ENCODE measurements around the gene LHX3.

LHX3 gene

DNA sequence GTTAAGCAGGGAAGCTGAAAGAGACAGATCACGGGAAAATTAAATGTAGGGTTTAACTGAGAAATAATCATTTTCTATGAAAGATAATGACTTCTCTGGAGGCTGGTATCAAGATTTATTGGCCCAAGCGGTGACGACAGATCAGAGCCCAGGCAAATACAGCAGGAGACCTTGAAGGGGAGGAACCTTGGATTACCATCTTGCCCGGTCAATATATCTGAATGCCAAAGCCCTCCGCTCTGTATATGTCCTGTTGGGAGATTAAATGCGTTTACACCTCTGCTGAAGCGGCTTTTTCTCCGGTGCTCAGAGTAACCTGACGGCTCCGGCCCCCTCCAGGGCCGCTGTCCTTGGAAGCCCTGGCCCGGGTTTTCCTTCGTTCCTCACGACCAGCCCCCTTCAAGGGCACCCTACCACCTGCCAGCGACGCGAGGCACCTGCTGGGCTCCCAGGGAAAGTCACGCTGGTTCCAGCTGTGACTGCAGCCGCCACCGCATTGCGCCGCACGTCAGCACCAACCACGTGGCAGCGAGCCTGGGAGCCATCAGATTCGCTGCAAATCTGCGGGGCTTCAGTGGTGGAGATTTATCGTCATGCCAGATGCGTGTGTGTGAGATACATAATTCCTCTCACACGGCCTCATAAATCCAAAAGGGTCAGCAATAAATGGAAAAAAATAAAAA, 45.1 kb upstream of the LHX3 start:
- TF ChIP-seq SNAI2 (CRISPR knock-in tag; IDR thresholded peaks at IDR 0.05) = no peak
- TF ChIP-seq OSR1 (CRISPR knock-in tag; IDR thresholded peaks at IDR 0.05) = no peak
- no peak for TF ChIP-seq ZNF8 (CRISPR knock-in tag; IDR thresholded peaks at IDR 0.05)
- no peak for TF ChIP-seq CSDC2 (CRISPR knock-in tag; IDR thresholded peaks at IDR 0.05)
- no peak for TF ChIP-seq ZNF70 (CRISPR knock-in tag; IDR thresholded peaks at IDR 0.05)
- TF ChIP-seq ESRRG (CRISPR knock-in tag; IDR thresholded peaks at IDR 0.05) = no peak
- TF ChIP-seq, protein P1, sequence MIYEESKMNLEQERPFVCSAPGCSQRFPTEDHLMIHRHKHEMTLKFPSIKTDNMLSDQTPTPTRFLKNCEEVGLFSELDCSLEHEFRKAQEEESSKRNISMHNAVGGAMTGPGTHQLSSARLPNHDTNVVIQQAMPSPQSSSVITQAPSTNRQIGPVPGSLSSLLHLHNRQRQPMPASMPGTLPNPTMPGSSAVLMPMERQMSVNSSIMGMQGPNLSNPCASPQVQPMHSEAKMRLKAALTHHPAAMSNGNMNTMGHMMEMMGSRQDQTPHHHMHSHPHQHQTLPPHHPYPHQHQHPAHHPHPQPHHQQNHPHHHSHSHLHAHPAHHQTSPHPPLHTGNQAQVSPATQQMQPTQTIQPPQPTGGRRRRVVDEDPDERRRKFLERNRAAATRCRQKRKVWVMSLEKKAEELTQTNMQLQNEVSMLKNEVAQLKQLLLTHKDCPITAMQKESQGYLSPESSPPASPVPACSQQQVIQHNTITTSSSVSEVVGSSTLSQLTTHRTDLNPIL (CRISPR knock-in tag; IDR thresholded peaks at IDR 0.05; ENCODE audit: low read depth) = no peak
- TF ChIP-seq ISL1 (CRISPR knock-in tag; IDR thresholded peaks at IDR 0.05) = no peak
- TF ChIP-seq ZFP3 (CRISPR knock-in tag; IDR thresholded peaks at IDR 0.05) = no peak
- TF ChIP-seq, protein P2, sequence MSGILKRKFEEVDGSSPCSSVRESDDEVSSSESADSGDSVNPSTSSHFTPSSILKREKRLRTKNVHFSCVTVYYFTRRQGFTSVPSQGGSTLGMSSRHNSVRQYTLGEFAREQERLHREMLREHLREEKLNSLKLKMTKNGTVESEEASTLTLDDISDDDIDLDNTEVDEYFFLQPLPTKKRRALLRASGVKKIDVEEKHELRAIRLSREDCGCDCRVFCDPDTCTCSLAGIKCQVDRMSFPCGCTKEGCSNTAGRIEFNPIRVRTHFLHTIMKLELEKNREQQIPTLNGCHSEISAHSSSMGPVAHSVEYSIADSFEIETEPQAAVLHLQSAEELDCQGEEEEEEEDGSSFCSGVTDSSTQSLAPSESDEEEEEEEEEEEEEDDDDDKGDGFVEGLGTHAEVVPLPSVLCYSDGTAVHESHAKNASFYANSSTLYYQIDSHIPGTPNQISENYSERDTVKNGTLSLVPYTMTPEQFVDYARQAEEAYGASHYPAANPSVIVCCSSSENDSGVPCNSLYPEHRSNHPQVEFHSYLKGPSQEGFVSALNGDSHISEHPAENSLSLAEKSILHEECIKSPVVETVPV (CRISPR knock-in tag; IDR thresholded peaks at IDR 0.05) = no peak
- TF ChIP-seq ZNF565 (CRISPR knock-in tag; conservative IDR thresholded peaks at IDR 0.05; ENCODE audit: low read depth) = no peak
- TF ChIP-seq TCF4 (CRISPR knock-in tag; IDR thresholded peaks at IDR 0.05; ENCODE audit: borderline replicate concordance) = no peak
- no peak for TF ChIP-seq ARNTL (CRISPR knock-in tag; IDR thresholded peaks at IDR 0.05; ENCODE audit: borderline replicate concordance, low read depth)
- no peak for ATAC-seq

DNA sequence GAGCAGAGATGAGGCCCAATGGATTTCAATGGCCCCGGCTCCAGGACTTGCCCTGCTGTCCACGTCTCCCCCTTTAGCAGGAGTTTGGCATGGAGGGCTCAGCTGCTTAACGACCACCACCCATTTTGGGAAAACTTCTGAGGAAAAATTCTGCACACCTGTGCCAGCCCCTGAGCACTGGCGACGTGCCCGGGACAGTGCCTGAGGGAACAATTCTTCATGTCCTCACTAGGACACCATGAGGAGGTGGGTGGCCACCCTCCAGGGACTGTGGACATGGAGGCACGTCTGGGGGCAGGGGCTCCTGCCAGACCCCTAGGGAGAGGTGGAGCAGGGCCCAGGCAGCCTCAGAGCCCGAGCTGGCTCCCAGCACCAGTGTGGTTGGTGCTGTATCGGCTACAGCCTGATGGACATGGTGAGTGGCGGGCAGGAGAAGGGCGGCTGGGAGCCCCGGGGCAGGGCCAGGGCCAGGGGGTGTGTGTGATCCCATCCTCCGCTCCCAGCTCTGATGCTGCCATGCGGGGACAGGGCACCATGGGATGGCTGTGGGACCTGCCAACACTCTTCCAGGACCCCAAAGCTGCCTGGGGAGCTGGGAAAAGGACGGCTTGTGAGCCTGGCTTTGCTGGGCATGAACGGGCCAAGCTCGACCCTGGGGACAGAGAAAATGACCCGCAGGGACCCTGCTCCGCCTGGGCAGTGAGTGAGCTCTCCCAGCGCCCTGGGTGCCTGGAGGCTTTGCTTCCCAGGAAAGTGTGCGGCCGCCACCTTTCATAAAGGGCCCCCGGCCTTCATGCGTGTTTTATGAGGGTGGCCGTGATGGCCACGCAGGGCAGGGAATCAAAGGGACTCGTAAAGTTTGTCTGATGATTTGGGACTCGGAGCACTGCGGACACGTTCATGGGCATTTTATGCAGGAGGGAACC, 44.3 kb upstream of the LHX3 start:
- ATAC-seq = no peak
- TF ChIP-seq, protein P3, sequence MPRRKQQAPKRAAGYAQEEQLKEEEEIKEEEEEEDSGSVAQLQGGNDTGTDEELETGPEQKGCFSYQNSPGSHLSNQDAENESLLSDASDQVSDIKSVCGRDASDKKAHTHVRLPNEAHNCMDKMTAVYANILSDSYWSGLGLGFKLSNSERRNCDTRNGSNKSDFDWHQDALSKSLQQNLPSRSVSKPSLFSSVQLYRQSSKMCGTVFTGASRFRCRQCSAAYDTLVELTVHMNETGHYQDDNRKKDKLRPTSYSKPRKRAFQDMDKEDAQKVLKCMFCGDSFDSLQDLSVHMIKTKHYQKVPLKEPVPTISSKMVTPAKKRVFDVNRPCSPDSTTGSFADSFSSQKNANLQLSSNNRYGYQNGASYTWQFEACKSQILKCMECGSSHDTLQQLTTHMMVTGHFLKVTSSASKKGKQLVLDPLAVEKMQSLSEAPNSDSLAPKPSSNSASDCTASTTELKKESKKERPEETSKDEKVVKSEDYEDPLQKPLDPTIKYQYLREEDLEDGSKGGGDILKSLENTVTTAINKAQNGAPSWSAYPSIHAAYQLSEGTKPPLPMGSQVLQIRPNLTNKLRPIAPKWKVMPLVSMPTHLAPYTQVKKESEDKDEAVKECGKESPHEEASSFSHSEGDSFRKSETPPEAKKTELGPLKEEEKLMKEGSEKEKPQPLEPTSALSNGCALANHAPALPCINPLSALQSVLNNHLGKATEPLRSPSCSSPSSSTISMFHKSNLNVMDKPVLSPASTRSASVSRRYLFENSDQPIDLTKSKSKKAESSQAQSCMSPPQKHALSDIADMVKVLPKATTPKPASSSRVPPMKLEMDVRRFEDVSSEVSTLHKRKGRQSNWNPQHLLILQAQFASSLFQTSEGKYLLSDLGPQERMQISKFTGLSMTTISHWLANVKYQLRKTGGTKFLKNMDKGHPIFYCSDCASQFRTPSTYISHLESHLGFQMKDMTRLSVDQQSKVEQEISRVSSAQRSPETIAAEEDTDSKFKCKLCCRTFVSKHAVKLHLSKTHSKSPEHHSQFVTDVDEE (CRISPR knock-in tag; IDR thresholded peaks at IDR 0.05) = no peak
- no peak for TF ChIP-seq ZNF8 (CRISPR knock-in tag; IDR thresholded peaks at IDR 0.05)
- TF ChIP-seq ZNF70 (CRISPR knock-in tag; IDR thresholded peaks at IDR 0.05) = no peak
- TF ChIP-seq PPARA (CRISPR knock-in tag; IDR thresholded peaks at IDR 0.05; ENCODE audit: borderline replicate concordance) = no peak
- no peak for TF ChIP-seq BACH2 (CRISPR knock-in tag; IDR thresholded peaks at IDR 0.05; ENCODE audit: borderline replicate concordance)
- TF ChIP-seq, protein P2 (CRISPR knock-in tag; IDR thresholded peaks at IDR 0.05) = no peak
- TF ChIP-seq ARNTL (CRISPR knock-in tag; IDR thresholded peaks at IDR 0.05; ENCODE audit: borderline replicate concordance, low read depth) = no peak
- TF ChIP-seq ZNF565 (CRISPR knock-in tag; conservative IDR thresholded peaks at IDR 0.05; ENCODE audit: low read depth) = no peak
- TF ChIP-seq ZFP30 (CRISPR knock-in tag; IDR thresholded peaks at IDR 0.05) = no peak
- no peak for TF ChIP-seq TCF4 (CRISPR knock-in tag; IDR thresholded peaks at IDR 0.05; ENCODE audit: borderline replicate concordance)
- no peak for TF ChIP-seq ZC3H10 (CRISPR knock-in tag; IDR thresholded peaks at IDR 0.05)
- no peak for TF ChIP-seq GLIS3 (CRISPR knock-in tag; IDR thresholded peaks at IDR 0.05)
- TF ChIP-seq SNAI2 (CRISPR knock-in tag; IDR thresholded peaks at IDR 0.05) = no peak

DNA sequence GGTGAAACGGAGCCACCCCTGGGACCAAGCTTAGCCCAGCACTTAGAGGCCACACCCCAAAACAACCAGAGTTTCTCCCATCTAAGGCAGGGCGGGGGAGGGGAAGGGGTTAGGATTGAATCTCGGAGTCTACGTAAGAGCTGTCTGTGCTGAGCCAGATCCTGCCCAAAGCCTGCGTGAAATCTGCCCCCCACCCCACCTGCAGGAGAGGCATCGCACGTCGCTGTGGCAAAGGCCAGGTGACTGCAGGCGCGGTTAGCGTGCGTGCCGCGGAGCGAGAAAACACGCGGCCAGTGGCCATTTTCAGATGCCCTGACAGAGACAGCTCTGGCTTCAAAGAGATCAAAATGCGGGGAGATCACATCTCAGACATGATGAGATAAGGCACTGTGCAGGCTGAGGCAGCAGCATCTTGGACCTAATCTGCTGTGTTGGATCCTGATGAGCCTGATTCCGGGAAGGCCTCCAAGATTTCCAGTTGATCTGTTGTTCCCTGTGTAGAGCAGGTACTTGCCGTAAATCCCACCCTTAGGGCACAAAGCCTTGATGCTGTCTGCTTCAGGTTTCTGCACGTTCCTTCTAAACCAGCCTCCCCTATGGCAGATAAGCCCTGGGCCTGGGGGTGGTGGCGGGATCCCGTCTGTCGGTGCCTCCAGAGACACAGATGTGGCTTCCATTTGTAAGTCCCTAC, 43.2 kb upstream of the LHX3 start:
- no peak for ATAC-seq
- TF ChIP-seq ISL1 (CRISPR knock-in tag; IDR thresholded peaks at IDR 0.05) (no peak), ARNTL (CRISPR knock-in tag; IDR thresholded peaks at IDR 0.05; ENCODE audit: borderline replicate concordance, low read depth) (no peak), ZNF70 (CRISPR knock-in tag; IDR thresholded peaks at IDR 0.05) (no peak), RARB (CRISPR knock-in tag; IDR thresholded peaks at IDR 0.05) (no peak), TOX (CRISPR knock-in tag; IDR thresholded peaks at IDR 0.05; ENCODE audit: borderline replicate concordance) (no peak), ZFP30 (CRISPR knock-in tag; IDR thresholded peaks at IDR 0.05) (no peak), ZFP3 (CRISPR knock-in tag; IDR thresholded peaks at IDR 0.05) (no peak), SNAI2 (CRISPR knock-in tag; IDR thresholded peaks at IDR 0.05) (no peak), ZNF8 (CRISPR knock-in tag; IDR thresholded peaks at IDR 0.05) (no peak), ZNF565 (CRISPR knock-in tag; conservative IDR thresholded peaks at IDR 0.05; ENCODE audit: low read depth) (no peak), OSR1 (CRISPR knock-in tag; IDR thresholded peaks at IDR 0.05) (no peak)
- TF ChIP-seq, protein P2 (CRISPR knock-in tag; IDR thresholded peaks at IDR 0.05) = no peak
- TF ChIP-seq, protein P1 (CRISPR knock-in tag; IDR thresholded peaks at IDR 0.05; ENCODE audit: low read depth) = no peak
